ENCODE results near the gene TRIM8. TPM values are rescaled to one million over a fixed set of nuclear protein-coding genes. Genes with fewer than 3 reads are reported as not detected.

TRIM8 gene
- total RNA-seq, 1 donor from 2014 or later = 31.4 TPM

DNA sequence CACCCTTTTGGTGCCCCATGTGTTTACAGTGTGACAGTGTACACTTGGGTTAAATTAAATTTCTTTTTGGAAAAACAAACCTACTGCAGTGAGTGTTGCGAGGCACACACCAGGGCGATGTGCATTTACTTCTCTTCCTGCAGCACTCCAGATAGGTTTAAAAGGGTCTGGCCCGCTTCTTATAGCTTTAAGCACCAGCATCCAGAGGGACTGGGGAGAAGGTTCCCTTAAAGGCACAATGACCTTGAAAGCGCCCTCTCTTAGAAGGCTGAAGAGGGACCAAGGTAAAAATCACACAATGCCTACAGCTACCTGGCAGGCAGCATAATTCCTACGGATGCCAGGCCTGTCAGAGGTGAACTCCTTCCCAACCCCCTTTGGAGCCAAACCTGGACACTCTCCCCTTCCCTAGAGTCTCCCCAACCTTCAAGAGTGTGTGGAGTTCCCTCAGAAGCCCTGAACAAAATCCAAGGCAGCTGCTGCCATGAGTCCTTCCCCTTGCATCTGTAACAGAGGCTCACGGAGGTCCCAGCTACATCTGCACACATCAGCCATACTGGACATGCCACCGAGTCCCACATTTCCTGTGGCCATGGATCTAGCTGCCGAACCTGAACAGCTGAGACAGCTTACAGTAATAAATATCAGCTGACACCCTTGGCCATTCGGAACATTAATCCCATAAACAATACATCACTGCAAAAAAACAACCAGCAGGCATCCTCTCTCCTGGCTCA lies 33.2 kb downstream of the TRIM8 start:
- Histone ChIP-seq H3K4me3 (no peak overlapping the region), H2AFZ (replicated peaks) (no peak overlapping the region), H3K4me1 (peaks cover 66% of the 10 kb centered on the region), H3K9me3 (ENCODE audit: low read depth) (no peaks in the 10 kb centered on the region), H3K9ac (no peak overlapping the region), H3K27me3 (no peaks in the 10 kb centered on the region), H3K27ac (no peak overlapping the region), H3K79me2 (ENCODE audit: low read depth) (no peaks in the 10 kb centered on the region), H3K4me2 (peak overlapping the region; percentile 73), H4K20me1 (ENCODE audit: low read depth) (peaks cover 52% of the 10 kb centered on the region), H3K36me3 (no peaks in the 10 kb centered on the region), H3F3A (ENCODE audit: low read depth) (peaks cover 67% of the 10 kb centered on the region)
- Mint-ChIP-seq H3K27me3 (ENCODE audit: insufficient read depth, low read depth) (no peaks in the 10 kb centered on the region), H3K4me1 (peaks cover 92% of the 10 kb centered on the region), H3K27ac (peak overlapping the region; percentile 90), H3K4me3 (peak overlapping the region; percentile 74), H3K9me3 (no peaks in the 10 kb centered on the region), H3K36me3 (peaks cover 11% of the 10 kb centered on the region)
- TF ChIP-seq EZH2 (IDR thresholded peaks at IDR 0.05) = no peak
- TF ChIP-seq, protein P1, sequence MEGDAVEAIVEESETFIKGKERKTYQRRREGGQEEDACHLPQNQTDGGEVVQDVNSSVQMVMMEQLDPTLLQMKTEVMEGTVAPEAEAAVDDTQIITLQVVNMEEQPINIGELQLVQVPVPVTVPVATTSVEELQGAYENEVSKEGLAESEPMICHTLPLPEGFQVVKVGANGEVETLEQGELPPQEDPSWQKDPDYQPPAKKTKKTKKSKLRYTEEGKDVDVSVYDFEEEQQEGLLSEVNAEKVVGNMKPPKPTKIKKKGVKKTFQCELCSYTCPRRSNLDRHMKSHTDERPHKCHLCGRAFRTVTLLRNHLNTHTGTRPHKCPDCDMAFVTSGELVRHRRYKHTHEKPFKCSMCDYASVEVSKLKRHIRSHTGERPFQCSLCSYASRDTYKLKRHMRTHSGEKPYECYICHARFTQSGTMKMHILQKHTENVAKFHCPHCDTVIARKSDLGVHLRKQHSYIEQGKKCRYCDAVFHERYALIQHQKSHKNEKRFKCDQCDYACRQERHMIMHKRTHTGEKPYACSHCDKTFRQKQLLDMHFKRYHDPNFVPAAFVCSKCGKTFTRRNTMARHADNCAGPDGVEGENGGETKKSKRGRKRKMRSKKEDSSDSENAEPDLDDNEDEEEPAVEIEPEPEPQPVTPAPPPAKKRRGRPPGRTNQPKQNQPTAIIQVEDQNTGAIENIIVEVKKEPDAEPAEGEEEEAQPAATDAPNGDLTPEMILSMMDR (IDR thresholded peaks at IDR 0.05) = no peak
- TF ChIP-seq EZH2phosphoT487 (IDR thresholded peaks at IDR 0.05) = no peak
- DNase-seq (ENCODE audit: low spot score) = no peak

GRCh38 chr10:102678068-102678400 lies 33.8 kb downstream of the TRIM8 start:
- H3K4me2 ChIP-seq = no peak overlapping the region
- Mint-ChIP-seq H3K9me3 (no peaks in the 10 kb centered on the region), H3K4me3 (peak overlapping the region; percentile 73), H3K27ac (peak overlapping the region; percentile 90), H3K36me3 (peaks cover 11% of the 10 kb centered on the region), H3K4me1 (peaks cover 87% of the 10 kb centered on the region), H3K27me3 (ENCODE audit: insufficient read depth, low read depth) (no peaks in the 10 kb centered on the region)
- H3K27me3 ChIP-seq = no peaks in the 10 kb centered on the region
- DNase-seq (ENCODE audit: low spot score) = no peak
- no peak overlapping the region for H3K9ac ChIP-seq
- peaks cover 66% of the 10 kb centered on the region for H3K4me1 ChIP-seq
- no peak overlapping the region for H3K27ac ChIP-seq
- no peaks in the 10 kb centered on the region for H3K79me2 ChIP-seq (ENCODE audit: low read depth)
- H2AFZ ChIP-seq (replicated peaks) = no peak overlapping the region
- peaks cover 51% of the 10 kb centered on the region for H4K20me1 ChIP-seq (ENCODE audit: low read depth)
- H3K36me3 ChIP-seq = no peaks in the 10 kb centered on the region
- peaks cover 63% of the 10 kb centered on the region for H3F3A ChIP-seq (ENCODE audit: low read depth)
- TF ChIP-seq, protein P1 (IDR thresholded peaks at IDR 0.05) = no peak
- no peak for TF ChIP-seq EZH2phosphoT487 (IDR thresholded peaks at IDR 0.05)
- TF ChIP-seq EZH2 (IDR thresholded peaks at IDR 0.05) = no peak
- H3K4me3 ChIP-seq = no peak overlapping the region
- H3K9me3 ChIP-seq (ENCODE audit: low read depth) = no peaks in the 10 kb centered on the region

GRCh38 chr10:102678842-102679289 lies 34.6 kb downstream of the TRIM8 start:
- H3K36me3 Mint-ChIP-seq = peaks cover 17% of the 10 kb centered on the region
- H2AFZ ChIP-seq (replicated peaks) = peak overlapping the region; percentile 86
- H3K79me2 ChIP-seq (ENCODE audit: low read depth) = no peaks in the 10 kb centered on the region
- no peaks in the 10 kb centered on the region for H3K36me3 ChIP-seq
- H3K9ac ChIP-seq = no peak overlapping the region
- peak overlapping the region; percentile 22 for H3K4me3 ChIP-seq
- H3K9me3 Mint-ChIP-seq = no peaks in the 10 kb centered on the region
- no peaks in the 10 kb centered on the region for H3K27me3 Mint-ChIP-seq (ENCODE audit: insufficient read depth, low read depth)
- H3K4me3 Mint-ChIP-seq = peak overlapping the region; percentile 67
- H3K27me3 ChIP-seq = no peaks in the 10 kb centered on the region
- peaks cover 43% of the 10 kb centered on the region for H4K20me1 ChIP-seq (ENCODE audit: low read depth)
- peak; percentile 92 for DNase-seq (ENCODE audit: low spot score)
- H3K4me1 Mint-ChIP-seq = peaks cover 79% of the 10 kb centered on the region
- peak overlapping the region; percentile 95 for H3K27ac Mint-ChIP-seq
- peak overlapping the region; percentile 68 for H3K4me2 ChIP-seq
- no peaks in the 10 kb centered on the region for H3K9me3 ChIP-seq (ENCODE audit: low read depth)
- peaks cover 57% of the 10 kb centered on the region for H3K4me1 ChIP-seq
- TF ChIP-seq EZH2 (IDR thresholded peaks at IDR 0.05) = no peak
- TF ChIP-seq, protein P1 (IDR thresholded peaks at IDR 0.05) = peak; percentile 82
- peaks cover 55% of the 10 kb centered on the region for H3F3A ChIP-seq (ENCODE audit: low read depth)
- H3K27ac ChIP-seq = peak overlapping the region; percentile 77

Data from neural progenitor cell (in vitro differentiated cells).